ENCODE results near the gene EHF. TPM values are rescaled to one million over a fixed set of nuclear protein-coding genes. Genes with fewer than 3 reads are reported as not detected.

Gene EHF
- total RNA-seq, 1 experiment from 2014 or later, result 0.57 TPM

- DNase-seq (ENCODE audit: low read depth), result peak; percentile 70
These were observed 23.9 kb downstream of the EHF start for GRCh38 chr11:34644669-34645406.

- no peak for DNase-seq (ENCODE audit: low read depth)
These were observed 25.5 kb downstream of the EHF start for GRCh38 chr11:34646431-34646830.

DNA sequence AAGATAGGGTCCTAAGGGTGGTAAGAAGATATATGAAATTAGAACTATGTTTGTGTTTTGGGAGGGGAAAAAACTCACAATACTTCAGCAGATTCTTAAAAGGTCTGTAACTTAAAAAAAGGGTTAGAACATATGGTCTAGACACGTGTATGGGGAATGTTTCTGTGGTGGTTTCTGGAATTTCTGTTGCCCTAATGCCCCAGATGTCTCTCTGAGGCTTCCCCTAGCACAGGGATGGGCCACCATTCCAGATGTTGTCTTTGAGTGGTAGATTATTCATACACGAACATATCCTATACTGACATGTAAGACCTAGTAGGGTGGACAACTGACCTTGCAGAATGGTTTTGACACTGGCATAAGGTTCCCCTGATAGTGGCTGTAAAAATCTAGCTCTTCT is 26.2 kb downstream of the EHF start:
- DNase-seq (ENCODE audit: low read depth), result no peak

DNA sequence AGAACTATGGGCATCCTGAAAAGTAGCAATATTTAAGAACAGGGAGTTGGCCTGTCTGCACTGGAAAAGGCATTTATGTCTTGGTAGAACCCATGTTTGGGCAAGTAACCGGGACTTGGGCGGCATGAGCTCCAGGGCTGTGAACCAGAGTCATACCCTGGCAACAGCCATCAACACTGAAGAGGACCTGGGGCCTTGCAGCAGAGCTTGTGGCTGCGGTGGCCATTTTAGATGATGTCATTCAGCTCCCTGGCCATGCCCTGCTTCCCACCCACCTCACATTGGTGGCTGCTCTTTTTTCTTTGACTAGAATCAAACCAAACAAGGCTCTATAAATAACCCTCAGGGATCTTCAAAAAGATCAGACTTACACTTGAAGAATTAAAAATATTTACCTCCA is 26.6 kb downstream of the EHF start:
- no peak for DNase-seq (ENCODE audit: low read depth)

DNA sequence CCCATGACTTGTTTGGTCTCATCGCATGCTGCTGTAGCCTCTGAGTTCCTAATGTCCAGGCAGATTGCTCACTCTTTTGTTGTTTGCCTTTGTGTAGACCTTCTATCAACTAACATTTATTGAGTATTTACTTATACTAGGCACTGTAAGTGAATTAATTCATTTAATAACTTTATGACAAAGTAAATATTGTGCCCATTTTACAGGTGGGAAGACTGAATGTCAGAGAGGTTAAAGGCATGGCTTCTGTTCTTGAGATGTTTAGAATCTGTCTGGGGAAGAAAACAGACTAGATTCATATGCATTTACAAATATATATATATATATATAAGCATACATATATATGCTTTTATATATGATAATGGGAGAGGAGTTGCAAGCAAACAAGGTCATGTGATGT is 27.1 kb downstream of the EHF start:
- DNase-seq (ENCODE audit: low read depth), result no peak

- no peak for DNase-seq (ENCODE audit: low read depth)
These were observed 28.7 kb downstream of the EHF start for GRCh38 chr11:34649597-34649996.

DNA sequence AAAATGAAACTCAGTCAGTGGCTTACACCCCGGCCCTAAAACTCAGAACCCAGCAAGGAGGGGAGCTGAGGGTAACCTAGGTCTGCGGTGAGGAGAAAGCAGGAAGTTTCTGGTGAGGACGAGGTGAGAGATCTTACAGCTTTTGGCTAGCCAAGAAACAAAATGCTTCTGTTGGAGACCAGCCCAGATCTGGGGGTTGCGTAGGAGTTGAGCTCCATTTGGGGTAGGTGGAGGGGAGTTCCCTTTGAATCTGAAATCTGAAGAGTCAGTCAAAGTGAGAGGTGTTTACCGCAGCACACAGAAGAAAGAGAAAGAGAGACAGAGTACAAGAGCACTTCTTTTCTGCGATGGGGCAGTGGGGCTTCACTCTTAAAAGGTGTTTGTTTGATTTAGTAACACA is 29.6 kb downstream of the EHF start:
- peak; percentile 58 for DNase-seq (ENCODE audit: low read depth)

- peak; percentile 38 for DNase-seq (ENCODE audit: low read depth)
These were observed 30.7 kb downstream of the EHF start for GRCh38 chr11:34651551-34651950.

GRCh38 chr11:34652191-34652973 is 31.5 kb downstream of the EHF start:
- no peak for DNase-seq (ENCODE audit: low read depth)

DNA sequence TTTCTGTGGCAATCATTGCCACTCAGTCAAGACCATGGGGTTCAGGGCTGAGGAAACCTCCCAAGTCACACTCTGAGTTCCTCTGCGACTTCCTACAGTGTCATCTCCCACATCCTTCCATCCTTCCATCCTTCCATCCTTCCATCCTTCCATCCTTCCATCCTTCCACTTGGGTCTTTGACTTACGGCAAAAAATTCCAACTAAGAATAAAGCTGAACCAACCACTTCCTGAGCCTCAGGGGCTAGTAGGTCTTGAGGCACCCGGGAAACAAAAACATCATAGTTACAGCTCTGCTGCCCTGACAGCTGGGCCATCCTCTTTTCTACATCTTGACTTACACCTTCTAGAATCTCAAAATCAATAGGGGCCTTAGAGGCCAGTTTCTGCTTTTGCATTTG is 32.1 kb downstream of the EHF start:
- DNase-seq (ENCODE audit: low read depth), result no peak

GRCh38 chr11:34653851-34654482 is 33.1 kb downstream of the EHF start:
- DNase-seq (ENCODE audit: low read depth), result peak; percentile 88

GRCh38 chr11:34654483-34655334 is 33.8 kb downstream of the EHF start:
- peak; percentile 70 for DNase-seq (ENCODE audit: low read depth)

DNA sequence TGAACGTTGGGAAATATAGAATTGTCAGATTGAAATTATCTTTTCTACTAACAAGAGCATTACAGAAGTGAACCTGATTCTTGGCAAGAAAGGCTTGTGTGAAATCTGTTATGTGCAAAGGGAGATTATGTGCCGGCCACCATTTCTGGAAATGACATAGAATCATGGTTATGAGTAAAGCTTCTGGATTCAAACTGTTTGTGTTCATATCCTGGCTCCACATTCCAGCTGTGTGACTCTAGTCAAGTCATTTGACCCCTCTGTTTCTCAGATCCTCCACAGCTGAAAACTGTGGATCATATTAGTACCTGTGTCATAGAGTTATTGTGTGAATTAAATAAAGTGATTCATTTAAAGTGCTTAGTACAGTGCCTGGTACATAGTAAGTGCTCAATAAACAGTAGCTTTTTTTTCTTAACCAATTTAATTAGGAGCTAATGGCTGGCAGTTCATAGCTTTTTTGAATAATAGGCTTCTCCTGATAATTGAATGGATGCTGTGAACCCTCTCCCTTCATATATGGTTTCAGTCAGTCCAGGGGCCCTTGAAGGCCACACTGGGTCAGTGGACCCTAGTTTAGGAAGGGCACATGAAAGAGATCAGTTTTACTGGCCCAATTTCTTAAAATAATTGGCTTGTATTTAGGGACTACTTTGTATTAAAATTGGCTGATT is 34.6 kb downstream of the EHF start:
- DNase-seq (ENCODE audit: low read depth), result peak; percentile 68

- DNase-seq (ENCODE audit: low read depth), result no peak
These were observed 35.3 kb downstream of the EHF start for GRCh38 chr11:34656062-34656720.

DNA sequence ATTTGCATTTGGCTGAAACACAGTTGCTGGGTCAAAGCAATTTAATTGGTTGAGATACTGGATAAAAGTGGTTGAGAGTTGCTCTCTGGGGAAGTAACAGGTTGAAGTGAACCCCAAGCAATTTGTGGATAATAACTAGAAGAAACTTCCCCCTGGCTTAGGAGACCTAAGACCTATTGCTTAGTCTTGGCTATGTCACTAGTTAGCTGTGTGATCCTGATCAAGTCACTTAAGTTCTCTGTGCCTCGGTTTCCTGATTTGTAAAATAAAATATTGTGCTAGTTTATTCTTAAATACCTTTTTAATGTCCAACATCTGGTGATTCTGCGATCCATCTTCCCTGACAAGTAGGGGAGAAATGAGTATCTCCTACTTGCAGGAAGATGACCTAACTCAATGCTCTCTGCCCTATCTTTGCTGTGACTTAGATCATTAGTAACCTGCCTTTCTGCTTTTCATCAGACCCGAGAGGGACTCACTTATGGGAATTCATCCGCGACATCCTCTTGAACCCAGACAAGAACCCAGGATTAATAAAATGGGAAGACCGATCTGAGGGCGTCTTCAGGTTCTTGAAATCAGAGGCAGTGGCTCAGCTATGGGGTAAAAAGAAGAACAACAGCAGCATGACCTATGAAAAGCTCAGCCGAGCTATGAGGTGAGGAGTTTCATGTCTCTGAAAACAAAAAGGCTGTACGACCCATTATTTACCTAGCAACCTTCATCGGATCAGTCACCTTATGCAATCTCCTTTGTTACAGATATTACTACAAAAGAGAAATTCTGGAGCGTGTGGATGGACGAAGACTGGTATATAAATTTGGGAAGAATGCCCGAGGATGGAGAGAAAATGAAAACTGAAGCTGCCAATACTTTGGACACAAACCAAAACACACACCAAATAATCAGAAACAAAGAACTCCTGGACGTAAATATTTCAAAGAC is 37.5 kb downstream of the EHF start:
- DNase-seq (ENCODE audit: low read depth), result no peak

GRCh38 chr11:34659096-34659733 is 38.3 kb downstream of the EHF start:
- DNase-seq (ENCODE audit: low read depth), result no peak

DNA sequence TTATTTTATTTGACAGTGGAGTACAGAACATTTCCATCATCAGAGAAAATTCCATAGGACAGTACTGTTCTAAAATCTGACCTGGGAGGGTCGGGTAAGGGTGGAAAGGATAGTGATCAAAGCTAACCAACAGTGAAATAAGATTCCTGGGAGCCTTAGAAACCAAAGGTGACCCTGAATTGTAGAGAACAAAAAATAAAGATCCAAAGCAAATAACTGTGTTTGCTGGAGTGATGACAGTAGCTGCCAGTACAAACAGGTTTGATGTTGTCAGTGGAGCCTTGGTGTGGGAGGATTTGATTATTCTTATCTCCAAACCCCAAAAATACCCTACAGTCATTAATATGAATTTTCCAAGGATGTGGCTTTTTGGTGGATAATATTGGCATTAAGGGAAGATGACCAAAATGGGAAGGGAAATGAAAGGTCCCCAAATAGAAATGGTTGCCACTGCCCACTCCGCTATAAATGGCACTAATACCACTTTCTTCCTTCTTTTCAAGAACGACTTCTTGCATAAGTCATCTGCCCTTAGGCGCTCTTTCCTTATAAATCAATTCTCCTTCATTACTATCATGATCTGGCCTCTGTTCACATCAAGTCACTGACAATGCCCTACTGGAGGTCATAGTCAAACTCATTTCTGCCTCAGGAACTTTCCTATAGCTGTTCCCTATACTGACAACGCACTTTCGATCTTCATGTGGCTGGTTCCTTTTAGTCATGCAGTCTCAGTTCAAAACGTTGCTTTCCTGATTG is 44.4 kb downstream of the EHF start:
- no peak for DNase-seq (ENCODE audit: low read depth)
